Measurements from ENCODE around the gene TMEM123.

DNA sequence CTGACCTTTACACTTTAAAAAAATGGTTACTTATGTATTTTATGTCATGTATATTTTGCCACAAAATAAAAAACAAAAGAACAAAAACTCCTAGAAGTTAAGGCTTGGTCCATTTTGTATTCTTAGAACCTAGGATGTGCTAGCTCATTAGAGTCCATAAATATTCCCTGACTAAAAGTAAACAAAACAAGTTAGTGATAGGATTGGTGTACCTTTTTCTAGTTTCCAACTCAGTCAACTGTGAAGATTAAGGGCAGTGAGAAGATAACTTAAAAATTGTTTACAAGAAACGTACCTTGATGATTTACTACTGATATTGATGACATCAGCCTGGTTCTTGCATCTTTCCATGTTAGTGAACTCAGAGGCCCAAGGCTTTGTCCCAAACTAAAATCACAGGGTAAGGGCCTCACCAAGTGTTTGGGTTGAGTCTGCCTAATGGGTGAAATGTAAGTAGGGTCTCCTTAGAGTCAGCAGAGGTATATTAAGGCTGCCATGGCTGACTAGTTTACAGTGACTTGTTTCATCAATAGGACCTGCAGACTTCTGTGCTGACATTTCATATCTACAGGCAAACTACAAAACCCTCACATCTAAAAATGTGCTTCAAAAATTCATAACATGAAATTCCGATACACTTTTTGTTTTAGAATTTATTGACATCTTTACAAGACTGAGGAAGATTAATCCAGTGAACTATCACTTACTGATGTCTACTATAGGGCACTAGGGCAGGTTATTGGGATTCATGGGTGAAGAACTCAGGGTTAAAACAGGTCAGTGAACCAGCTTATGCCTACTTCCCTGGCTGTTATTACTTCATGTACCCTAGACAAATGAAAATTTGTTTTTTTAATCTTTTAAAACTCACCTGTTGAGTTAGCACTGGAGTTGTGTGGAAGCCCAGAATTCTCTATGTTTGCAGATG lies 4.4 kb downstream of the TMEM123 start:
- TF ChIP-seq EZH2 (IDR thresholded peaks at IDR 0.05; ENCODE audit: low read depth, low read length, severe bottlenecking) (no peak), ZNF274 (IDR thresholded peaks at IDR 0.05; ENCODE audit: borderline replicate concordance, extremely low read depth, low read length) (no peak), ATF2 (IDR thresholded peaks at IDR 0.05; ENCODE audit: low read length) (no peak)
